HFF-Myc (cell line): ENCODE results near the gene GRAMD4.
"Not testable (repeated sequence)": the region's sequence is repeated elsewhere in the genome, so short reads cannot be mapped to it uniquely, and the experiment has no call there.

Source experiments
- DNase-seq: peaks from one replicate; pipeline ENCODE4 v3.0.0-alpha.2; 2011; ENCODE audit warnings: low read depth; ENCODE audit errors: extremely low read depth
- H3K4me3 ChIP-seq: replicated peaks from 2 replicates; pipeline ENCODE4 v1.5.1; 2011; ENCODE audit warnings: low read depth, mild to moderate bottlenecking, control low read depth, low read length
- CTCF ChIP-seq: IDR thresholded peaks from 2 replicates; pipeline ENCODE4 v1.5.1; 2012; ENCODE audit warnings: mild to moderate bottlenecking, low read depth, low read length, control low read depth; ENCODE audit errors: missing control alignments

The GRAMD4 gene

GRCh38 chr22:46638601-46639431 is 18.6 kb downstream of the GRAMD4 start:
- DNase-seq, result no peak
- H3K4me3 ChIP-seq, result no peak overlapping the region
- TF ChIP-seq CTCF, result no peak

- no peak for DNase-seq
- no peak for TF ChIP-seq CTCF
- no peak overlapping the region for H3K4me3 ChIP-seq
Observed at GRCh38 chr22:46639843-46640242, 19.7 kb downstream of the GRAMD4 start.

GRCh38 chr22:46640293-46641055 is 20.3 kb downstream of the GRAMD4 start:
- TF ChIP-seq CTCF, result no peak
- no peak for DNase-seq
- H3K4me3 ChIP-seq, result no peak overlapping the region

- no peak for TF ChIP-seq CTCF
Observed at GRCh38 chr22:46641811-46642266, 21.7 kb downstream of the GRAMD4 start.

GRCh38 chr22:46642840-46643480 is 22.8 kb downstream of the GRAMD4 start:
- not testable (repeated sequence) for H3K4me3 ChIP-seq, DNase-seq

More at GRCh38 chr22:46641811-46642266, 21.7 kb downstream of the GRAMD4 start:
- no peak for DNase-seq
- no peak overlapping the region for H3K4me3 ChIP-seq

- no peak for TF ChIP-seq CTCF
- no peak for DNase-seq
- no peak overlapping the region for H3K4me3 ChIP-seq
Observed at GRCh38 chr22:46646531-46647215, 26.5 kb downstream of the GRAMD4 start.

GRCh38 chr22:46648225-46648820 is 28.1 kb downstream of the GRAMD4 start:
- DNase-seq, result not testable (repeated sequence)

More at GRCh38 chr22:46648225-46648820, 28.1 kb downstream of the GRAMD4 start:
- H3K4me3 ChIP-seq, result not testable (repeated sequence)
